A673 (cell line): ENCODE data around the gene PJA1. TPM values are rescaled to one million over a fixed set of nuclear protein-coding genes. Genes with fewer than 3 reads are reported as not detected.

Experiments
- BruUV-seq: library from RNA; stranded (reverse); fragments of 400-500 nt; replicated peaks from 2 replicates; lab custom pipeline; 2021; lab: Mats Ljungman, UMichigan
- CTCF ChIA-PET: fragments of 300-600 bp; sonication (Branson Sonifier 250); formaldehyde crosslinking; loops from one replicate; lab custom pipeline; 2022; ENCODE audit warnings: antibody characterized with exemption; lab: Charles Lee
- POLR2A ChIA-PET: fragments of 300-600 bp; sonication (Branson Sonifier 250); formaldehyde crosslinking; loops from one replicate; lab custom pipeline; 2022; ENCODE audit warnings: antibody characterized with exemption; ENCODE audit not compliant: low non-redundant PET; lab: Charles Lee
- DNase-seq: peaks from one replicate; pipeline ENCODE4 v3.0.0-alpha.2; 2015; ENCODE audit warnings: low spot score
- H3K27ac ChIP-seq: fragments of 200-600 bp; sonication (generic); 2 replicates; pipeline ENCODE4 v1.5.1; 2016; ENCODE audit warnings: mixed run types, low read depth, mild to moderate bottlenecking, mixed read lengths, antibody characterized with exemption, low read length; ENCODE audit not compliant: poor library complexity, severe bottlenecking
- H3K27me3 ChIP-seq: fragments of 200-600 bp; sonication (generic); replicated peaks from 2 replicates; pipeline ENCODE4 v1.6.1; 2017; ENCODE audit warnings: mixed run types, low read depth, mild to moderate bottlenecking, mixed read lengths, antibody characterized with exemption, low read length; ENCODE audit not compliant: insufficient read depth, poor library complexity
- H3K36me3 ChIP-seq: fragments of 200-600 bp; sonication (generic); 2 replicates; pipeline ENCODE4 v1.6.1; 2016; ENCODE audit warnings: mixed run types, mild to moderate bottlenecking, mixed read lengths, antibody characterized with exemption, low read length; ENCODE audit not compliant: insufficient read depth, poor library complexity, severe bottlenecking
- H3K4me1 ChIP-seq: fragments of 200-600 bp; sonication (generic); 2 replicates; pipeline ENCODE4 v1.6.1; 2017; ENCODE audit warnings: mixed run types, mild to moderate bottlenecking, mixed read lengths, antibody characterized with exemption, low read length; ENCODE audit not compliant: insufficient read depth, poor library complexity, severe bottlenecking
- H3K4me3 ChIP-seq: fragments of 200-600 bp; sonication (generic); 2 replicates; pipeline ENCODE4 v1.5.1; 2016; ENCODE audit warnings: low read depth, mixed run types, mild to moderate bottlenecking, mixed read lengths, low read length; ENCODE audit not compliant: poor library complexity, severe bottlenecking
- H3K9me3 ChIP-seq: fragments of 200-600 bp; sonication (generic); 2 replicates; pipeline ENCODE4 v1.6.1; 2016; ENCODE audit warnings: mixed run types, low read depth, mild to moderate bottlenecking, mixed read lengths, antibody characterized with exemption, low read length; ENCODE audit not compliant: poor library complexity, severe bottlenecking
- CTCF ChIP-seq: fragments of 300-800, 200-600 bp; sonication (generic); conservative IDR thresholded peaks from 2 replicates; pipeline ENCODE4 v1.5.1; 2017; ENCODE audit warnings: low read depth, mild to moderate bottlenecking, antibody characterized with exemption, low read length, moderate library complexity, mixed read lengths
- EZH2 ChIP-seq: fragments of 200-600 bp; sonication (generic); IDR thresholded peaks from 2 replicates; pipeline ENCODE4 v1.6.1; 2017; ENCODE audit warnings: borderline replicate concordance, low read depth, mild to moderate bottlenecking, mixed read lengths, antibody characterized with exemption, low read length; ENCODE audit not compliant: poor library complexity, severe bottlenecking
- intact Hi-C: fragments of 100-400 bp; cut with micrococcal nuclease; formaldehyde crosslinking; loops from one replicate; pipeline ENCODE4 v1.10.0; 2022; ENCODE audit not compliant: unreplicated experiment
- total RNA-seq: library from RNA; stranded (reverse); gene quantifications from 2 replicates; pipeline ENCODE4 v1.2.3, GENCODE V29; 2021

The PJA1 gene
- total RNA-seq, 1 experiment from 2014 or later = 36.0 TPM

DNA sequence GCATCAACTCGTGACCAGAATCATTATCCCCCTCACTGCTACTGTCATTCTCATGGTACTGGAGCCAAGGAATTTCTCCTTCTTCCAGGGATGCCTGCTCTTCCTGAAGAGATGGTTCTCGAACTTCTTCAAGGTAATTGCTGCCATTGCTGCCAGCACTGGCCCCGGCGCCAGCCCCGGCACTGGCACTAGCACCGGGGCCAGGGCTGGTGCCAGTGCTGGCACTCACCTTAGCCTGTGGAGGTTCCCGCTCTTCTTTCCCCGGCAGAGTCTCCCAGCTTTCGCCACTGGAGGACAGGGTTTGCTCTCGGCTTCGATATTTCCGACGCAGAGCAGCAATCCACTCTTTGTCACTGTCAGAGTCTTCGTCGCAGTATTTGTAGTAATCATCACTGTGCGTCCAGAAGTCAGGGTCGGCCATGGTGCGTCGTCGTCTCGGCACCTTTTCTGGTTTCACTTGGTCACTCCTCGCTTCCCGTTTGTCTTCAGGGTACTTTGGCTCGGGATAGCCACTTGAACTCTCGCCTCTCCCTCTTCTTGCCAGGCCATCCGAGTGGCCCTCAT, 3.4 kb downstream of the PJA1 start:
- Histone ChIP-seq H3K27me3 (no peaks in the 10 kb centered on the region), H3K27ac (no peak overlapping the region), H3K4me3 (no peak overlapping the region), H3K36me3 (no peaks in the 10 kb centered on the region), H3K4me1 (peaks cover 12% of the 10 kb centered on the region), H3K9me3 (no peaks in the 10 kb centered on the region)
- intact Hi-C loops = no loop called here
- no peak for TF ChIP-seq EZH2
- no TSS peak for BruUV-seq
- POLR2A ChIA-PET = no interaction called here
- no peak for DNase-seq
- CTCF ChIA-PET = no interaction called here

GRCh38 chrX:69161371-69161770, 3.9 kb downstream of the PJA1 start:
- no peak for DNase-seq
- no peaks in the 10 kb centered on the region for H3K27me3 ChIP-seq
- ChIA-PET CTCF (no interaction called here), POLR2A (no interaction called here)
- no peaks in the 10 kb centered on the region for H3K36me3 ChIP-seq
- H3K4me1 ChIP-seq = peaks cover 12% of the 10 kb centered on the region
- TF ChIP-seq EZH2 (no peak), CTCF (no peak)
- intact Hi-C loops = no loop called here
- no peak overlapping the region for H3K4me3 ChIP-seq
- H3K27ac ChIP-seq = no peak overlapping the region
- no peaks in the 10 kb centered on the region for H3K9me3 ChIP-seq
- BruUV-seq = no TSS peak

DNA sequence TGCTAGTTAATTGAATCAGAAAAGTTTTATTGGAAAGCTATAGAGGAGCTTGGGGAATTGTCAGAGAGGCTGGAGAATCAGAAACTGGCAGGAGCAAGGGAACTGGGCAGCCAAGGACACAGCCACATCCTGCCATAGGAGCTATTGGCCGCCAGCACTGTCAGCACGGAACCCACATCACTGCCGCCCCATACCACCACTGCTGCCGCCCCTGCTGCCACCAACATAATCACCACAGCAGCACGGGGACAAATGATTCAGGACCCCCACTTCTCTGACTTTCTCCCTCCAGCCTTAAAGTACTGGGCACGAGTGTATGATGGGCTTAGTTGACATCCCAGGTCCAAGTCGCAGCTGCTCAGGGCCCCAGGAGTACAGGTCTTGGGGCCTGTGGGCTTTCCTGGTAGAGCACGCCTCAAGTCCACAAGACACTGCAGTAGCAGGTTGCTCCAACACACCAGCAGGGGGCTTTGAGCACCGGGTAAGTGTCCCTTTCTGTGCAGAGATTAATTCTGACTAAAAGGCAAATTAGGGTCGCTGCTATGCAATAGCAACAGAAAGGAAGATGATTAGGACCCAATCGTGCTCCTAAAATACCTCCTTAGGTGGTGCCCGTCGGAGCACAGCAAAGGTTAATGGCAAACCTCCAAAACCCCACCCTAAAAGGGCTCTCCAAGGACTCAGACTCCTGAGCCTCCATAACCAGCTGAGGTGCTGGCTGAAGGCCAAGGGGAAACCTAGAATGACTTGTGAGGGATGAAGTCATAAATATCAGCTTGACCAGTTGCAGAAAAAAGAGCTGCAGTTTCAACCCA, 6.9 kb downstream of the PJA1 start:
- CTCF ChIA-PET = no interaction called here
- DNase-seq = peak; percentile 71
- Histone ChIP-seq H3K27me3 (no peaks in the 10 kb centered on the region), H3K4me1 (no peaks in the 10 kb centered on the region), H3K9me3 (no peaks in the 10 kb centered on the region), H3K36me3 (no peaks in the 10 kb centered on the region), H3K4me3 (no peak overlapping the region), H3K27ac (no peak overlapping the region)
- POLR2A ChIA-PET = no interaction called here
- intact Hi-C loops = loop anchor here (10.0 kb wide), 1 partner anchor 126 kb away; no protein-coding TSS in a partner anchor
- no TSS peak for BruUV-seq
- TF ChIP-seq EZH2 (no peak), CTCF (peak; percentile 59)

DNA sequence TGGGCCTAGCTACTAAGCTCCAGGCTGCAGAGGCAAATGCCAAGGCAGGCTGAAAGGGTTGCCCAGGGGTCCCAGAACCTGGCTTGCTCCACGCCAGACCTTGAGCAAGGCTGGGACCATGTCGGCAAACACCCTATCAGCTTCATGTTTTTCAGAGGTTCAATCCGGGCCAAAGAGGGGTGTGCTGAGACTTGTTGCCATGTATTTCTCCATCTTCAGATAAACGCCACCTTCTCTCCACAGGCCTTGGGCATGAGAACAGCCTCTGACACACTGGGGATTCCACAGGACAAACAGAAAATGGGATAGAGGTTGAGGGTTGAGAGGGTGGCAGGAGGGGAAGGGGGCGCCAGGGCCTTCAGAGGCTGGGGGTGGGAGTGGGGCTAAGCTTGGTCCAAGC, 8.6 kb downstream of the PJA1 start:
- DNase-seq = no peak
- H3K27me3 ChIP-seq = no peaks in the 10 kb centered on the region
- no peaks in the 10 kb centered on the region for H3K4me1 ChIP-seq
- no peak overlapping the region for H3K27ac ChIP-seq
- no peak overlapping the region for H3K4me3 ChIP-seq
- H3K9me3 ChIP-seq = no peaks in the 10 kb centered on the region
- H3K36me3 ChIP-seq = no peaks in the 10 kb centered on the region
- TF ChIP-seq CTCF (no peak), EZH2 (no peak)
- ChIA-PET POLR2A (interaction anchor here (0.7 kb wide), 2 partner anchors 53 to 326 kb away, joined by 3 read pairs; no protein-coding TSS in a partner anchor), CTCF (no interaction called here)
- BruUV-seq = no TSS peak
- intact Hi-C loops = loop anchor here (10.0 kb wide), 1 partner anchor 128 kb away; no protein-coding TSS in a partner anchor
